ENCODE data around the gene FAM43A.
A peak's percentile ranks its signal among the peaks of the same experiment; 100 is the strongest.

- TF ChIP-seq CTCF (IDR thresholded peaks at IDR 0.05; ENCODE audit: low read depth, low read length) (peak; percentile 7), POLR2A (IDR thresholded peaks at IDR 0.05; ENCODE audit: extremely low read depth, insufficient read length) (peak; percentile 99), MAX (IDR thresholded peaks at IDR 0.05; ENCODE audit: low read depth, low read length) (no peak), MYC (IDR thresholded peaks at IDR 0.05; ENCODE audit: low read depth, low read length) (peak; percentile 52)
These were observed at the start of gene FAM43A for GRCh38 chr3:194685718-194686413.
